ENCODE results near the gene FGFR1OP2. TPM values are rescaled to one million over a fixed set of nuclear protein-coding genes. Genes with fewer than 3 reads are reported as not detected.

The FGFR1OP2 gene
- total RNA-seq, 1 experiment from 2014 or later: 48.2 TPM

GRCh38 chr12:26937443-26937862 is 817 bp upstream of the FGFR1OP2 start:
- peak overlapping the region; percentile 96 for H3K4me2 ChIP-seq (ENCODE audit: low read depth, low read length, poor library complexity, severe bottlenecking)
- peak overlapping the region; percentile 85 for H3K4me3 ChIP-seq (ENCODE audit: low read length)
- no peaks in the 10 kb centered on the region for H3K9me2 ChIP-seq (replicated peaks; ENCODE audit: insufficient read depth, low read length)
- H3K36me3 ChIP-seq (ENCODE audit: insufficient read depth, low read length): peaks cover 20% of the 10 kb centered on the region; the same call in 1 of the 2 replicates
- H3K27ac ChIP-seq (ENCODE audit: low read length): peak overlapping the region; percentile 75
- peaks cover 54% of the 10 kb centered on the region for H3K4me1 ChIP-seq (ENCODE audit: low read length)
- H2AFZ ChIP-seq (ENCODE audit: low read length): peak overlapping the region; percentile 59; the same call in 1 of the 2 replicates
- H3K27me3 ChIP-seq (ENCODE audit: low read length): no peaks in the 10 kb centered on the region
- no peaks in the 10 kb centered on the region for H3K9me3 ChIP-seq (ENCODE audit: low read length)
- H3K9ac ChIP-seq (ENCODE audit: low read length): peak overlapping the region; percentile 93
- H3K79me2 ChIP-seq (ENCODE audit: low read length): peaks cover 96% of the 10 kb centered on the region
- peaks cover 17% of the 10 kb centered on the region; the same call in 1 of the 2 replicates for H4K20me1 ChIP-seq (ENCODE audit: insufficient read depth, low read depth, low read length)
- no peak for DNase-seq

GRCh38 chr12:26938701-26939062 is 412 bp downstream of the FGFR1OP2 start:
- peaks cover 57% of the 10 kb centered on the region for H3K4me1 ChIP-seq (ENCODE audit: low read length)
- H3K4me2 ChIP-seq (ENCODE audit: low read depth, low read length, poor library complexity, severe bottlenecking): peak overlapping the region; percentile 96

GRCh38 chr12:26939192-26939832 is 1.0 kb downstream of the FGFR1OP2 start:
- Histone ChIP-seq H3K36me3 (ENCODE audit: insufficient read depth, low read length) (peaks cover 11% of the 10 kb centered on the region; the same call in 1 of the 2 replicates), H3K27me3 (ENCODE audit: low read length) (no peaks in the 10 kb centered on the region), H3K9ac (ENCODE audit: low read length) (peak overlapping the region; percentile 93), H3K9me2 (replicated peaks; ENCODE audit: insufficient read depth, low read length) (no peaks in the 10 kb centered on the region), H3K4me3 (ENCODE audit: low read length) (peak overlapping the region; percentile 85), H3K4me1 (ENCODE audit: low read length) (peaks cover 57% of the 10 kb centered on the region), H3K79me2 (ENCODE audit: low read length) (peaks cover 96% of the 10 kb centered on the region), H3K9me3 (ENCODE audit: low read length) (no peaks in the 10 kb centered on the region), H3K27ac (ENCODE audit: low read length) (peak overlapping the region; percentile 75), H2AFZ (ENCODE audit: low read length) (no peak overlapping the region), H4K20me1 (ENCODE audit: insufficient read depth, low read depth, low read length) (peaks cover 17% of the 10 kb centered on the region; the same call in 1 of the 2 replicates), H3K4me2 (ENCODE audit: low read depth, low read length, poor library complexity, severe bottlenecking) (peak overlapping the region; percentile 96)
- DNase-seq: peak; percentile 77

More at GRCh38 chr12:26938701-26939062, 412 bp downstream of the FGFR1OP2 start:
- H3K27me3 ChIP-seq (ENCODE audit: low read length): no peaks in the 10 kb centered on the region
- peak overlapping the region; percentile 75 for H3K27ac ChIP-seq (ENCODE audit: low read length)
- no peaks in the 10 kb centered on the region for H3K9me2 ChIP-seq (replicated peaks; ENCODE audit: insufficient read depth, low read length)
- H3K36me3 ChIP-seq (ENCODE audit: insufficient read depth, low read length): peaks cover 12% of the 10 kb centered on the region; the same call in 1 of the 2 replicates
- peak overlapping the region; percentile 93 for H3K9ac ChIP-seq (ENCODE audit: low read length)
- H3K9me3 ChIP-seq (ENCODE audit: low read length): no peaks in the 10 kb centered on the region
- H3K4me3 ChIP-seq (ENCODE audit: low read length): peak overlapping the region; percentile 85
- peak; percentile 71 for DNase-seq
- H2AFZ ChIP-seq (ENCODE audit: low read length): peak overlapping the region; percentile 30; the same call in 1 of the 2 replicates
- peaks cover 17% of the 10 kb centered on the region; the same call in 1 of the 2 replicates for H4K20me1 ChIP-seq (ENCODE audit: insufficient read depth, low read depth, low read length)
- peaks cover 96% of the 10 kb centered on the region for H3K79me2 ChIP-seq (ENCODE audit: low read length)

GRCh38 chr12:26939953-26940352 is 1.7 kb downstream of the FGFR1OP2 start:
- Histone ChIP-seq H3K4me3 (ENCODE audit: low read length) (peak overlapping the region; percentile 85), H3K27ac (ENCODE audit: low read length) (peak overlapping the region; percentile 75), H3K4me2 (ENCODE audit: low read depth, low read length, poor library complexity, severe bottlenecking) (peak overlapping the region; percentile 96), H3K79me2 (ENCODE audit: low read length) (peaks cover 96% of the 10 kb centered on the region), H3K27me3 (ENCODE audit: low read length) (no peaks in the 10 kb centered on the region), H3K9ac (ENCODE audit: low read length) (peak overlapping the region; percentile 93), H2AFZ (ENCODE audit: low read length) (no peak overlapping the region), H3K9me3 (ENCODE audit: low read length) (no peaks in the 10 kb centered on the region), H3K36me3 (ENCODE audit: insufficient read depth, low read length) (peaks cover 5% of the 10 kb centered on the region; the same call in 1 of the 2 replicates), H3K9me2 (replicated peaks; ENCODE audit: insufficient read depth, low read length) (no peaks in the 10 kb centered on the region), H3K4me1 (ENCODE audit: low read length) (peaks cover 51% of the 10 kb centered on the region), H4K20me1 (ENCODE audit: insufficient read depth, low read depth, low read length) (peaks cover 17% of the 10 kb centered on the region; the same call in 1 of the 2 replicates)
- peak; percentile 51 for DNase-seq

GRCh38 chr12:26940516-26941214 is 2.4 kb downstream of the FGFR1OP2 start:
- Histone ChIP-seq H3K27ac (ENCODE audit: low read length) (peak overlapping the region; percentile 75), H3K9me2 (replicated peaks; ENCODE audit: insufficient read depth, low read length) (no peaks in the 10 kb centered on the region), H3K9me3 (ENCODE audit: low read length) (no peaks in the 10 kb centered on the region), H4K20me1 (ENCODE audit: insufficient read depth, low read depth, low read length) (peaks cover 13% of the 10 kb centered on the region; the same call in 1 of the 2 replicates), H3K27me3 (ENCODE audit: low read length) (no peaks in the 10 kb centered on the region), H3K4me2 (ENCODE audit: low read depth, low read length, poor library complexity, severe bottlenecking) (peak overlapping the region; percentile 96), H2AFZ (ENCODE audit: low read length) (no peak overlapping the region), H3K4me3 (ENCODE audit: low read length) (peak overlapping the region; percentile 85), H3K79me2 (ENCODE audit: low read length) (peaks cover 96% of the 10 kb centered on the region), H3K36me3 (ENCODE audit: insufficient read depth, low read length) (no peaks in the 10 kb centered on the region), H3K4me1 (ENCODE audit: low read length) (peaks cover 43% of the 10 kb centered on the region), H3K9ac (ENCODE audit: low read length) (peak overlapping the region; percentile 93)
- DNase-seq: no peak

GRCh38 chr12:26941215-26941594 is 2.9 kb downstream of the FGFR1OP2 start:
- peak; percentile 51 for DNase-seq
- peak overlapping the region; percentile 93 for H3K9ac ChIP-seq (ENCODE audit: low read length)
- H3K36me3 ChIP-seq (ENCODE audit: insufficient read depth, low read length): no peaks in the 10 kb centered on the region
- no peaks in the 10 kb centered on the region for H3K9me3 ChIP-seq (ENCODE audit: low read length)
- peak overlapping the region; percentile 85 for H3K4me3 ChIP-seq (ENCODE audit: low read length)
- H3K27me3 ChIP-seq (ENCODE audit: low read length): no peaks in the 10 kb centered on the region
- H3K27ac ChIP-seq (ENCODE audit: low read length): peak overlapping the region; percentile 75
- H3K4me1 ChIP-seq (ENCODE audit: low read length): peaks cover 38% of the 10 kb centered on the region
- H3K4me2 ChIP-seq (ENCODE audit: low read depth, low read length, poor library complexity, severe bottlenecking): peak overlapping the region; percentile 96
- H3K79me2 ChIP-seq (ENCODE audit: low read length): peaks cover 96% of the 10 kb centered on the region
- H2AFZ ChIP-seq (ENCODE audit: low read length): no peak overlapping the region
- peaks cover 10% of the 10 kb centered on the region; the same call in 1 of the 2 replicates for H4K20me1 ChIP-seq (ENCODE audit: insufficient read depth, low read depth, low read length)
- H3K9me2 ChIP-seq (replicated peaks; ENCODE audit: insufficient read depth, low read length): no peaks in the 10 kb centered on the region

GRCh38 chr12:26948309-26948708 is 10.0 kb downstream of the FGFR1OP2 start:
- Histone ChIP-seq H4K20me1 (ENCODE audit: insufficient read depth, low read depth, low read length) (no peaks in the 10 kb centered on the region), H3K4me1 (ENCODE audit: low read length) (0 out of 2 replicates have a peak, but pooled peaks cover 2% of the 10 kb centered on the region), H3K9me3 (ENCODE audit: low read length) (peaks cover 2% of the 10 kb centered on the region; the same call in 1 of the 2 replicates), H3K9me2 (replicated peaks; ENCODE audit: insufficient read depth, low read length) (no peaks in the 10 kb centered on the region), H2AFZ (ENCODE audit: low read length) (no peak overlapping the region), H3K27ac (ENCODE audit: low read length) (no peak overlapping the region), H3K36me3 (ENCODE audit: insufficient read depth, low read length) (no peaks in the 10 kb centered on the region; the same call in 1 of the 2 replicates), H3K4me2 (ENCODE audit: low read depth, low read length, poor library complexity, severe bottlenecking) (no peak overlapping the region), H3K27me3 (ENCODE audit: low read length) (no peaks in the 10 kb centered on the region), H3K4me3 (ENCODE audit: low read length) (no peak overlapping the region), H3K79me2 (ENCODE audit: low read length) (peaks cover 100% of the 10 kb centered on the region), H3K9ac (ENCODE audit: low read length) (no peak overlapping the region)
- DNase-seq: no peak

- Histone ChIP-seq H3K27ac (ENCODE audit: low read length) (no peak overlapping the region), H3K9me3 (ENCODE audit: low read length) (no peaks in the 10 kb centered on the region), H3K79me2 (ENCODE audit: low read length) (peaks cover 78% of the 10 kb centered on the region), H3K9me2 (replicated peaks; ENCODE audit: insufficient read depth, low read length) (no peaks in the 10 kb centered on the region), H3K36me3 (ENCODE audit: insufficient read depth, low read length) (peaks cover 26% of the 10 kb centered on the region; the same call in 1 of the 2 replicates), H3K4me1 (ENCODE audit: low read length) (0 out of 2 replicates have a peak, but pooled peaks cover 2% of the 10 kb centered on the region), H3K9ac (ENCODE audit: low read length) (no peak overlapping the region), H4K20me1 (ENCODE audit: insufficient read depth, low read depth, low read length) (no peaks in the 10 kb centered on the region), H3K27me3 (ENCODE audit: low read length) (no peaks in the 10 kb centered on the region), H3K4me2 (ENCODE audit: low read depth, low read length, poor library complexity, severe bottlenecking) (no peak overlapping the region), H3K4me3 (ENCODE audit: low read length) (no peak overlapping the region), H2AFZ (ENCODE audit: low read length) (no peak overlapping the region)
- DNase-seq: no peak
Observed at GRCh38 chr12:26953447-26953846, 15.2 kb downstream of the FGFR1OP2 start.

All from Karpas-422 (cell line).